K562 (cell line): ENCODE measurements around the gene RSPH9. TPM values are rescaled to one million over a fixed set of nuclear protein-coding genes. Genes with fewer than 3 reads are reported as not detected.

Experiments
- ATAC-seq: fragments of 200-7000 bp; cut with Tn5 transposase; 3 replicates; pipeline ENCODE4 v1.9.1; 2020; ENCODE audit warnings: moderate library complexity
- BruUV-seq: library from RNA; stranded (reverse); fragments of 400-500 nt; replicated peaks from 2 replicates; lab custom pipeline; 2021; lab: Mats Ljungman, UMichigan
- CTCF ChIA-PET: fragments of 300-600 bp; formaldehyde crosslinking; extraction: SDS; loops from one replicate; lab custom pipeline; 2021; ENCODE audit warnings: low intra/inter-chr PET ratio; lab: Yijun Ruan, JAX
- POLR2A ChIA-PET: fragments of 300-600, 350-650 bp; sonication (Branson Sonifier 250); formaldehyde crosslinking; extraction: SDS; loops from one replicate; lab custom pipeline; 2021; ENCODE audit warnings: antibody characterized with exemption, inconsistent platforms; lab: Yijun Ruan, JAX
- DNase-seq, 4 experiments: peaks; one replicate each; pipeline versions ENCODE4 v3.0.0 to v3.0.0-alpha.2; 2011 to 2018; ENCODE audit warnings: low spot score in 3 of 4, mixed read lengths in 3 of 4; ENCODE audit errors: extremely low read depth in 1 of 4
- FAIRE-seq: peaks from 2 replicates; lab custom pipeline; 2011; peaks lifted over from hg19 to GRCh38; lab: Jason Lieb, UNC
- H2AFZ ChIP-seq: 2 replicates; pipeline ENCODE4 v1.6.0; 2011; ENCODE audit warnings: low read depth, low read length, control low read depth, inconsistent platforms
- H3K27ac ChIP-seq: fragments of 200-600 bp; 3 replicates; pipeline ENCODE4 v1.8.0; 2011; ENCODE audit warnings: low read depth, mild to moderate bottlenecking, control low read depth, inconsistent platforms, low read length, moderate library complexity, mixed read lengths; ENCODE audit errors: extremely low read depth
- H3K27me3 ChIP-seq, 2 experiments: fragments of 300-600 bp in 1 of 2; 2 replicates in 1 of 2; 3 replicates in 1 of 2; pipeline versions ENCODE4 v1.6.0 to v1.8.0; 2011; ENCODE audit warnings: inconsistent platforms in 2 of 2, low read length in 2 of 2, mild to moderate bottlenecking in 1 of 2, mixed read lengths in 1 of 2, moderate library complexity in 1 of 2; ENCODE audit not compliant: control insufficient read depth in 2 of 2, insufficient read depth in 2 of 2
- H3K36me3 ChIP-seq: fragments of 300-600 bp; 3 replicates; pipeline ENCODE4 v1.8.0; 2011; ENCODE audit warnings: mild to moderate bottlenecking, low read length, inconsistent platforms; ENCODE audit not compliant: control insufficient read depth, insufficient read depth
- H3K4me1 ChIP-seq, 2 experiments: fragments of 200-600 bp in 1 of 2; replicated peaks in 1 of 2; 2 replicates in 1 of 2; 3 replicates in 1 of 2; pipeline versions ENCODE4 v1.5.1 to v1.8.0; 2011; ENCODE audit warnings: inconsistent platforms in 2 of 2, low read length in 2 of 2, mild to moderate bottlenecking in 1 of 2, mixed read lengths in 1 of 2, moderate library complexity in 1 of 2; ENCODE audit not compliant: control insufficient read depth in 2 of 2, insufficient read depth in 2 of 2
- H3K4me2 ChIP-seq: 2 replicates; pipeline ENCODE4 v1.6.1; 2011; ENCODE audit warnings: low read length, control low read depth, inconsistent platforms, mixed read lengths; ENCODE audit not compliant: insufficient read depth
- H3K4me3 ChIP-seq: fragments of 200-600 bp; sonication (generic), shearing (Covaris generic); 2 replicates; pipeline ENCODE4 v1.5.1; 2016; ENCODE audit warnings: control low read depth, inconsistent platforms
- H3K79me2 ChIP-seq: fragments of 200-600 bp; 3 replicates; pipeline ENCODE4 v1.8.0; 2011; ENCODE audit warnings: low read length, inconsistent platforms; ENCODE audit not compliant: control insufficient read depth, insufficient read depth
- H3K9ac ChIP-seq, 2 experiments: 2 replicates each; pipeline versions ENCODE4 v1.6.0 to v1.6.1; 2011; ENCODE audit warnings: low read depth in 2 of 2, low read length in 2 of 2, control low read depth in 1 of 2, inconsistent platforms in 1 of 2, mild to moderate bottlenecking in 1 of 2, mixed read lengths in 1 of 2; ENCODE audit not compliant: insufficient read depth in 1 of 2
- H3K9me1 ChIP-seq: one replicate; pipeline ENCODE4 v1.6.0; 2011; ENCODE audit warnings: inconsistent platforms, mild to moderate bottlenecking, low read length, moderate library complexity; ENCODE audit not compliant: control insufficient read depth, insufficient read depth
- H3K9me3 ChIP-seq: replicated peaks from 2 replicates; pipeline ENCODE4 v1.5.1; 2011; ENCODE audit warnings: low read depth, low read length, inconsistent platforms; ENCODE audit not compliant: control insufficient read depth, insufficient read depth
- H4K20me1 ChIP-seq: replicated peaks from 2 replicates; pipeline ENCODE4 v1.6.1; 2011; ENCODE audit warnings: low read length, inconsistent platforms, mixed read lengths; ENCODE audit not compliant: control insufficient read depth, insufficient read depth
- CBFA2T2 ChIP-seq: fragments of 450-650 bp; conservative IDR thresholded peaks from 2 replicates; pipeline ENCODE4 v1.6.1; 2017; ENCODE audit warnings: mild to moderate bottlenecking
- SPI1 ChIP-seq: IDR thresholded peaks from 2 replicates; pipeline ENCODE4 v1.6.1; 2011; ENCODE audit warnings: low read depth, low read length, control low read depth, borderline replicate concordance
- SRF ChIP-seq, 2 experiments: fragments of 250-450, 450-650 bp in 1 of 2; sonication (Bioruptor Pico) in 1 of 2; sonication (generic) in 1 of 2; formaldehyde crosslinking; IDR thresholded peaks; 2 replicates each; pipeline versions ENCODE4 v1.5.0 to v1.5.1; 2020 to 2022; ENCODE audit warnings: mild to moderate bottlenecking in 1 of 2, missing genetic modification reagents in 1 of 2
- ZNF232 ChIP-seq: sonication (generic); formaldehyde crosslinking; IDR thresholded peaks from 2 replicates; pipeline ENCODE4 v1.8.0; 2022; ENCODE audit warnings: mild to moderate bottlenecking, missing genetic modification reagents
- ZSCAN29 ChIP-seq: fragments of 450-650 bp; IDR thresholded peaks from 2 replicates; pipeline ENCODE4 v1.6.1; 2017
- WGBS: fragments of 100-300 bp; shearing (Covaris generic); methylation state at CpG from one replicate; pipeline ENCODE4 v1.1.6; 2016; ENCODE audit warnings: low coverage, mixed read lengths; ENCODE audit not compliant: insufficient coverage; ENCODE audit errors: missing lambda C conversion rate; 5-methylcytosine and 5-hydroxymethylcytosine counted together
- in situ Hi-C: fragments of 300-500 bp; cut with MboI; formaldehyde crosslinking; loops from 4 replicates; pipeline ENCODE4 v1.15.0; 2018; ENCODE audit warnings: inconsistent platforms, mixed read lengths
- intact Hi-C: fragments of 100-400 bp; cut with micrococcal nuclease; formaldehyde crosslinking; loops from 2 replicates; pipeline ENCODE4 v1.14.2; 2022
- polyA plus RNA-seq, 8 experiments: library from polyadenylated mRNA; depleted of rRNA in 4 of 8; stranded (reverse) in 5 of 8; unstranded in 3 of 8; fragments of >200 nt; fragmentation: Nextera tagmentation in 2 of 8; fragmentation: Illumina TruSeq in 1 of 8; extraction: Ambion mirVana in 2 of 8; extraction: Trizol in 1 of 8; gene quantifications; 2 replicates each; pipeline versions ENCODE4 v1.2.1 to v1.2.3, GENCODE V29; 2011 to 2014; ENCODE audit warnings: inconsistent platforms in 1 of 8, missing spikeins in 1 of 8
- total RNA-seq, 7 experiments: library from RNA; depleted of rRNA in 6 of 7; stranded (reverse); fragments of >200 nt in 6 of 7; fragmentation: Illumina TruSeq in 2 of 7; extraction: Trizol in 2 of 7; gene quantifications; 2 replicates each; pipeline versions ENCODE4 v1.2.1 to v1.2.3, GENCODE V29; 2011 to 2021; ENCODE audit warnings: low replicate concordance in 1 of 7
- TF ChIP-seq, protein P1 (sequence below), 2 experiments: fragments of 450-650 bp; IDR thresholded peaks; 2 replicates each; pipeline ENCODE4 v1.6.1; 2016; ENCODE audit warnings: mild to moderate bottlenecking in 2 of 2, borderline replicate concordance in 1 of 2, low read depth in 1 of 2, moderate library complexity in 1 of 2
- TF ChIP-seq, protein P2 (sequence below): sonication (generic); formaldehyde crosslinking; IDR thresholded peaks from 2 replicates; pipeline ENCODE4 v1.8.1; 2023; ENCODE audit warnings: mild to moderate bottlenecking, missing genetic modification reagents, moderate library complexity
- TF ChIP-seq, protein P3 (sequence below): fragments of 250-450 bp; sonication (Bioruptor Pico); IDR thresholded peaks from 2 replicates; pipeline ENCODE4 v1.4.0; 2020; ENCODE audit warnings: mild to moderate bottlenecking, moderate library complexity, borderline replicate concordance

The RSPH9 gene
- total and polyA plus RNA-seq, 9 of the 15 experiments (the other 6 are each of a cell fraction or from before 2014, with no cell fraction given): 0.05 to 0.60 (median 0.39) TPM; not detected in 6

DNA sequence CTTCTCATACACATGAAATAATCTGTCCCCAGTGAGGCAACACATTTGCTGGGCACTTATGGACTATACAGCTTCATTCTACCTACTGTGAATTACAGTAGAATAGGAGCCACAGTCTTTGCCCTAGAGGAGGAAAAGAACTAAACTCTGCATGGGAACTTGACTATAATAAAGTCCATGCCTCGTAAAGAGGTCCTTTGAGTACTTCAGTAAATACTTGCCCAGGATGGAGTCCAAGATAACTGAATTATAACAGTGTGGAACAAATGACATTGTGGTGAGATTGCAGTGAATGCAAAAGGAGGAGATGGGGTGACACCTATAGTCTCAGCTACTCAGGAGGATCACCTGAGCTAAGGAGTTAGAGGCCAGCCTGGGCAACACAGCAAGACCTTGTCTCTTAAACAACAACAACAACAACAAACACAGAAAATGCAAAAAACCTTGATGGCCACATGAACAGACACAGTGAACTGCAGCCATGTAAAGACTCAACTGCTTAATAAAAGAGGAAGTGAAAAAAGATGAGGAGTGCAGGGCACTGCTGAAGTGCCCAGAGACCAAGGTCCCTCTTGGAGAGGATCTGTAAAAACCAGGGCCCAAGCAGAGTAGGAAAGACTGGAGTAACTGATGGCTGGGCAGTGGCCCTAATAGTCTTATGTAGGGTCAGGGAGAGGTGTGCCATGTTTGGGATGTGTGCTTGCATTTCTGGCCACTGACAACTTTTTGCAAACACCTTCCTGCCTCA is 39.0 kb downstream of the RSPH9 start:
- no peak for ATAC-seq
- H3K4me1 ChIP-seq: peaks cover 4 to 38% of the 10 kb centered on the region in 2 experiments; a peak in 3 of 5 replicates
- peak overlapping the region in 1 of 2 experiments; percentile 26; a peak in 1 of 4 replicates for H3K9ac ChIP-seq
- H3K4me3 ChIP-seq: no peak overlapping the region
- no peak overlapping the region for H3K27ac ChIP-seq
- H3K36me3 ChIP-seq: peaks cover 72% of the 10 kb centered on the region
- 50% methylated on average over 1 of the region's 1 CpG for WGBS
- H3K4me2 ChIP-seq: 0 out of 2 replicates have a peak overlapping the region, but pooled peaks have one; percentile 6
- H3K9me1 ChIP-seq: no peaks in the 10 kb centered on the region
- DNase-seq: no peak
- ChIA-PET POLR2A (interaction anchor here (0.6 to 3.2 kb wide), 6 partner anchors 11 to 164 kb away, joined by 3 to 15 read pairs (median 6); partner anchors contain the start of gene GTPBP2), CTCF (no interaction called here)
- no TSS peak for BruUV-seq
- intact Hi-C loops (no loop called here), in situ Hi-C loops (no loop called here)
- H4K20me1 ChIP-seq: peaks cover 21% of the 10 kb centered on the region
- H3K79me2 ChIP-seq: peaks cover 79% of the 10 kb centered on the region
- H3K27me3 ChIP-seq: no peaks in the 10 kb centered on the region
- no peak for FAIRE-seq
- no peaks in the 10 kb centered on the region for H3K9me3 ChIP-seq
- TF ChIP-seq, protein P1, sequence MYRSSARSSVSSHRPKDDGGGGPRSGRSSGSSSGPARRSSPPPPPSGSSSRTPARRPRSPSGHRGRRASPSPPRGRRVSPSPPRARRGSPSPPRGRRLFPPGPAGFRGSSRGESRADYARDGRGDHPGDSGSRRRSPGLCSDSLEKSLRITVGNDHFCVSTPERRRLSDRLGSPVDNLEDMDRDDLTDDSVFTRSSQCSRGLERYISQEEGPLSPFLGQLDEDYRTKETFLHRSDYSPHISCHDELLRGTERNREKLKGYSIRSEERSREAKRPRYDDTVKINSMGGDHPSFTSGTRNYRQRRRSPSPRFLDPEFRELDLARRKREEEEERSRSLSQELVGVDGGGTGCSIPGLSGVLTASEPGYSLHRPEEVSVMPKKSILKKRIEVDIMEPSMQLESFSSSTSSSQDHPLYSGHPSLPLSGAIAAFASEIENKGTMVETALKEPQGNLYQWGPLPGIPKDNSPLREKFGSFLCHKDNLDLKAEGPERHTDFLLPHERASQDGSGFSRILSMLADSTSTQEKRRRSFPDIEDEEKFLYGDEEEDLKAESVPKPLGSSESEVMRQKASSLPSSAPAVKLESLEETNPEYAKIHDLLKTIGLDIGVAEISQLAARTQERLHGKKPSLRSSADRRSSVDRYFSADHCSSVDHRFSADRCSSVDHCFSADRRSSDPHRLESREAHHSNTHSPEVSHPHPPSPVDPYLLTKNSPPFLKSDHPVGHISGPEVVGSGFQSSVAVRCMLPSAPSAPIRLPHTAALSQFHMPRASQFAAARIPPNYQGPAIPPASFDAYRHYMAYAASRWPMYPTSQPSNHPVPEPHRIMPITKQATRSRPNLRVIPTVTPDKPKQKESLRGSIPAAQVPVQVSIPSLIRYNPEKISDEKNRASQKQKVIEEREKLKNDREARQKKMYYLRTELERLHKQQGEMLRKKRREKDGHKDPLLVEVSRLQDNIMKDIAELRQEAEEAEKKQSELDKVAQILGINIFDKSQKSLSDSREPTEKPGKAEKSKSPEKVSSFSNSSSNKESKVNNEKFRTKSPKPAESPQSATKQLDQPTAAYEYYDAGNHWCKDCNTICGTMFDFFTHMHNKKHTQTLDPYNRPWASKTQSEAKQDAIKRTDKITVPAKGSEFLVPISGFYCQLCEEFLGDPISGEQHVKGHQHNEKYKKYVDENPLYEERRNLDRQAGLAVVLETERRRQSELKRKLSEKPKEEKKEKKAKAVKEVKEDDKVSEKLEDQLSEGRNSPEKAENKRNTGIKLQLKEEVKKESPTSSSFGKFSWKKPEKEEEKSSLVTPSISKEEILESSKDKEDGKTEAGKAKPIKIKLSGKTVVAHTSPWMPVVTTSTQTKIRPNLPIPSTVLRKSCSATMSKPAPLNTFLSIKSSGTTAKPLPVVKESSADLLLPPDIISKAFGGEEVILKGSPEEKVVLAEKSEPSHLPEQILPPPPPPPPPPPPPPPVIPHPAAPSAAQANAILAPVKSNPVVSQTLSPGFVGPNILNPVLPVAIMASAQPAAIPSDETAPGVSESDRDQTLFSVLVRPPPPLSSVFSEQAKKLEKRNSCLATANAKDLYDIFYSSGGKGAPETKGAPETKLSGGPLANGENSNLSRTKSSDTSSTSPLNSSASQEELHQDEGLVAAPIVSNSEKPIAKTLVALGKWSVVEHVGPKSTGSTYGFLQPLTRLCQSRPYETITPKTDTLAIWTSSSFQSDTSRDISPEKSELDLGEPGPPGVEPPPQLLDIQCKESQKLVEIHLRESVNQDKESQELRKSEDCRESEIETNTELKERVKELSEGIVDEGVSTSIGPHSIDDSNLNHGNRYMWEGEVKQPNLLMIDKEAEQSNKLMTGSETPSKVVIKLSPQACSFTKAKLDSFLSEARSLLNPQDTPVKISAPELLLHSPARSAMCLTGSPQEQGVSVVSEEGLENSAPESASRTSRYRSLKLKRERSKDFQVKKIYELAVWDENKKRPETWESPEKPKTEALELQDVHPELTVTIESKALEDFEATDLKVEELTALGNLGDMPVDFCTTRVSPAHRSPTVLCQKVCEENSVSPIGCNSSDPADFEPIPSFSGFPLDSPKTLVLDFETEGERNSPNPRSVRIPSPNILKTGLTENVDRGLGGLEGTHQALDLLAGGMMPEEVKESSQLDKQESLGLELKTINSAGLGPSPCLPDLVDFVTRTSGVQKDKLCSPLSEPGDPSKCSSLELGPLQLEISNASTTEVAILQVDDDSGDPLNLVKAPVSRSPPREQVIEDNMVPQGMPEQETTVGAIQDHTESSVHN (IDR thresholded peaks at IDR 0.05; ENCODE audit: borderline replicate concordance in 1 of 2, low read depth in 1 of 2): no peak
- TF ChIP-seq, protein P2, sequence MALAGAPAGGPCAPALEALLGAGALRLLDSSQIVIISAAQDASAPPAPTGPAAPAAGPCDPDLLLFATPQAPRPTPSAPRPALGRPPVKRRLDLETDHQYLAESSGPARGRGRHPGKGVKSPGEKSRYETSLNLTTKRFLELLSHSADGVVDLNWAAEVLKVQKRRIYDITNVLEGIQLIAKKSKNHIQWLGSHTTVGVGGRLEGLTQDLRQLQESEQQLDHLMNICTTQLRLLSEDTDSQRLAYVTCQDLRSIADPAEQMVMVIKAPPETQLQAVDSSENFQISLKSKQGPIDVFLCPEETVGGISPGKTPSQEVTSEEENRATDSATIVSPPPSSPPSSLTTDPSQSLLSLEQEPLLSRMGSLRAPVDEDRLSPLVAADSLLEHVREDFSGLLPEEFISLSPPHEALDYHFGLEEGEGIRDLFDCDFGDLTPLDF (CRISPR knock-in tag): no peak
- TF ChIP-seq SPI1: peak; percentile 99
- no peak for TF ChIP-seq ZSCAN29
- peak in 1 of 2 experiments; percentile 28; a peak in 1 of 4 replicates for TF ChIP-seq SRF (CRISPR knock-in tag; IDR thresholded peaks at IDR 0.05)
- TF ChIP-seq, protein P3, sequence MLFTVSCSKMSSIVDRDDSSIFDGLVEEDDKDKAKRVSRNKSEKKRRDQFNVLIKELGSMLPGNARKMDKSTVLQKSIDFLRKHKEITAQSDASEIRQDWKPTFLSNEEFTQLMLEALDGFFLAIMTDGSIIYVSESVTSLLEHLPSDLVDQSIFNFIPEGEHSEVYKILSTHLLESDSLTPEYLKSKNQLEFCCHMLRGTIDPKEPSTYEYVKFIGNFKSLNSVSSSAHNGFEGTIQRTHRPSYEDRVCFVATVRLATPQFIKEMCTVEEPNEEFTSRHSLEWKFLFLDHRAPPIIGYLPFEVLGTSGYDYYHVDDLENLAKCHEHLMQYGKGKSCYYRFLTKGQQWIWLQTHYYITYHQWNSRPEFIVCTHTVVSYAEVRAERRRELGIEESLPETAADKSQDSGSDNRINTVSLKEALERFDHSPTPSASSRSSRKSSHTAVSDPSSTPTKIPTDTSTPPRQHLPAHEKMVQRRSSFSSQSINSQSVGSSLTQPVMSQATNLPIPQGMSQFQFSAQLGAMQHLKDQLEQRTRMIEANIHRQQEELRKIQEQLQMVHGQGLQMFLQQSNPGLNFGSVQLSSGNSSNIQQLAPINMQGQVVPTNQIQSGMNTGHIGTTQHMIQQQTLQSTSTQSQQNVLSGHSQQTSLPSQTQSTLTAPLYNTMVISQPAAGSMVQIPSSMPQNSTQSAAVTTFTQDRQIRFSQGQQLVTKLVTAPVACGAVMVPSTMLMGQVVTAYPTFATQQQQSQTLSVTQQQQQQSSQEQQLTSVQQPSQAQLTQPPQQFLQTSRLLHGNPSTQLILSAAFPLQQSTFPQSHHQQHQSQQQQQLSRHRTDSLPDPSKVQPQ (CRISPR knock-in tag): no peak
- TF ChIP-seq ZNF232 (CRISPR knock-in tag): 0 out of 2 replicates have a peak, but pooled peaks have one; percentile 26
- TF ChIP-seq CBFA2T2: no peak
- H2AFZ ChIP-seq: no peak overlapping the region
